Neural cell (in vitro differentiated cells): ENCODE results near the gene EGFL7. TPM values are rescaled to one million over a fixed set of nuclear protein-coding genes. Genes with fewer than 3 reads are reported as not detected.

ENCODE experiments used
- H2AFZ ChIP-seq: fragments of 200-600, 300-800 bp; sonication (generic), shearing (Covaris generic); 2 replicates; pipeline ENCODE4 v1.6.0; 2014; ENCODE audit warnings: low read depth, mild to moderate bottlenecking, antibody characterized with exemption, low read length, moderate library complexity
- H3F3A ChIP-seq: fragments of 200-600 bp; shearing (Covaris generic); 2 replicates; pipeline ENCODE4 v1.6.1; 2016; ENCODE audit warnings: mild to moderate bottlenecking, moderate library complexity, mixed read lengths, antibody characterized with exemption, low read length; ENCODE audit not compliant: insufficient read depth, poor library complexity, severe bottlenecking
- H3K27ac ChIP-seq: fragments of 200-600, 300-800 bp; sonication (generic), shearing (Covaris generic); 2 replicates; pipeline ENCODE4 v1.5.1; 2014; ENCODE audit warnings: mild to moderate bottlenecking, low read length, moderate library complexity
- H3K27me3 ChIP-seq: fragments of 300-800, 200-600 bp; sonication (generic), shearing (Covaris generic); 2 replicates; pipeline ENCODE4 v1.6.0; 2014; ENCODE audit warnings: mild to moderate bottlenecking, low read depth, low read length, moderate library complexity; ENCODE audit not compliant: insufficient read depth
- H3K36me3 ChIP-seq: fragments of 300-800, 200-600 bp; sonication (generic), shearing (Covaris generic); 2 replicates; pipeline ENCODE4 v1.5.1; 2014; ENCODE audit warnings: mild to moderate bottlenecking, antibody characterized with exemption, low read length, moderate library complexity; ENCODE audit not compliant: insufficient read depth
- H3K4me2 ChIP-seq: fragments of 300-800, 200-600 bp; sonication (generic), shearing (Covaris generic); 2 replicates; pipeline ENCODE4 v1.6.0; 2014; ENCODE audit warnings: mild to moderate bottlenecking, low read length
- H3K4me3 ChIP-seq: fragments of 300-800, 200-600 bp; sonication (generic), shearing (Covaris generic); 2 replicates; pipeline ENCODE4 v1.5.1; 2014; ENCODE audit warnings: mild to moderate bottlenecking, low read length, moderate library complexity
- H3K79me2 ChIP-seq: fragments of 200-600 bp; shearing (Covaris generic); replicated peaks from 2 replicates; pipeline ENCODE4 v1.6.0; 2014; ENCODE audit warnings: mild to moderate bottlenecking, low read length, moderate library complexity; ENCODE audit not compliant: insufficient read depth
- H3K9ac ChIP-seq: fragments of 300-800, 200-600 bp; sonication (generic), shearing (Covaris generic); 2 replicates; pipeline ENCODE4 v1.6.1; 2016; ENCODE audit warnings: mild to moderate bottlenecking, low read length, mixed read lengths
- H3K9me2 ChIP-seq: fragments of 200-600 bp; shearing (Covaris generic); 2 replicates; pipeline ENCODE4 v1.6.1; 2016; ENCODE audit warnings: mild to moderate bottlenecking, low read length, mixed read lengths; ENCODE audit not compliant: insufficient read depth
- H3K9me3 ChIP-seq: fragments of 200-600, 300-800 bp; sonication (generic), shearing (Covaris generic); 2 replicates; pipeline ENCODE4 v1.6.1; 2016; ENCODE audit warnings: mild to moderate bottlenecking, mixed run types, low read length, moderate library complexity, mixed read lengths
- H4K20me1 ChIP-seq: fragments of 200-600 bp; shearing (Covaris generic); 2 replicates; pipeline ENCODE4 v1.6.1; 2016; ENCODE audit warnings: mild to moderate bottlenecking, mixed run types; ENCODE audit not compliant: insufficient read depth
- CTCF ChIP-seq: fragments of 450-650 bp; IDR thresholded peaks from 2 replicates; pipeline ENCODE4 v1.5.1; 2014; ENCODE audit warnings: antibody characterized with exemption, mild to moderate bottlenecking, moderate library complexity; ENCODE audit not compliant: poor library complexity, severe bottlenecking
- EP300 ChIP-seq: fragments of 450-650 bp; conservative IDR thresholded peaks from 2 replicates; pipeline ENCODE4 v1.6.1; 2014; ENCODE audit warnings: antibody characterized with exemption, mild to moderate bottlenecking, moderate library complexity; ENCODE audit not compliant: poor library complexity, severe bottlenecking
- EZH2 ChIP-seq: fragments of 200-600, 300-800 bp; shearing (Covaris generic), sonication (generic); IDR thresholded peaks from 2 replicates; pipeline ENCODE4 v1.6.1; 2014; ENCODE audit warnings: antibody characterized with exemption, low read length, borderline replicate concordance, mild to moderate bottlenecking; ENCODE audit not compliant: insufficient read depth, poor library complexity, severe bottlenecking
- MXI1 ChIP-seq: fragments of 450-650 bp; conservative IDR thresholded peaks from 2 replicates; pipeline ENCODE4 v1.6.1; 2014; ENCODE audit warnings: antibody characterized with exemption, mild to moderate bottlenecking; ENCODE audit not compliant: poor library complexity, severe bottlenecking
- POLR2AphosphoS5 ChIP-seq: IDR thresholded peaks from 2 replicates; pipeline ENCODE4 v1.6.1; 2012
- RAD21 ChIP-seq: fragments of 450-650 bp; conservative IDR thresholded peaks from 2 replicates; pipeline ENCODE4 v1.6.1; 2014; ENCODE audit warnings: antibody characterized with exemption, mild to moderate bottlenecking, moderate library complexity
- REST ChIP-seq: IDR thresholded peaks from 2 replicates; pipeline ENCODE4 v1.6.1; 2012; ENCODE audit warnings: borderline replicate concordance
- SMC3 ChIP-seq: fragments of 450-650 bp; conservative IDR thresholded peaks from 2 replicates; pipeline ENCODE4 v1.6.1; 2014; ENCODE audit warnings: antibody characterized with exemption, mild to moderate bottlenecking, moderate library complexity; ENCODE audit not compliant: poor library complexity
- TAF1 ChIP-seq: IDR thresholded peaks from 2 replicates; pipeline ENCODE4 v1.6.1; 2012; ENCODE audit warnings: low read depth
- polyA plus RNA-seq: library from polyadenylated mRNA; depleted of rRNA; stranded (reverse); fragments of >200 nt; gene quantifications from 2 replicates; pipeline ENCODE4 v1.2.3, GENCODE V29; 2014

EGFL7 gene
- polyA plus RNA-seq, 1 donor from 2014 or later, result 12.5 TPM

- H3K79me2 ChIP-seq, result no peaks in the 10 kb centered on the region
- H3K36me3 ChIP-seq, result no peaks in the 10 kb centered on the region
- TF ChIP-seq REST (no peak), TAF1 (no peak), CTCF (no peak), MXI1 (peak; percentile 23), SMC3 (no peak), EZH2 (peak; percentile 85), RAD21 (no peak), EP300 (no peak), POLR2AphosphoS5 (no peak)
- peak within 1 kb of the TSS; percentile 64 for H3K4me3 ChIP-seq
- no peak within 1 kb of the TSS for H3K4me2 ChIP-seq
- H3K9me2 ChIP-seq, result no peaks in the 10 kb centered on the region
- no peaks in the 10 kb centered on the region for H3F3A ChIP-seq
- H3K9ac ChIP-seq, result no peak within 1 kb of the TSS
- H4K20me1 ChIP-seq, result no peaks in the 10 kb centered on the region
- no peak within 1 kb of the TSS for H3K27ac ChIP-seq
- no peak within 1 kb of the TSS for H2AFZ ChIP-seq
- peaks cover 25% of the 10 kb centered on the region for H3K27me3 ChIP-seq
- no peaks in the 10 kb centered on the region for H3K9me3 ChIP-seq
These were observed 24.3 kb downstream of the EGFL7 start, which contains the start of gene AGPAT2 for GRCh38 chr9:136686794-136687711. TSS of gene AGPAT2 (minus strand) at chr9:136687457. CDS start at chr9:136687357, 100 bp downstream.

GRCh38 chr9:136687721-136688223 lies 25.1 kb downstream of the EGFL7 start:
- Histone ChIP-seq H3K36me3 (no peaks in the 10 kb centered on the region), H3K27ac (no peak overlapping the region), H3K9me2 (no peaks in the 10 kb centered on the region), H3K4me3 (no peak overlapping the region), H3K4me2 (no peak overlapping the region), H4K20me1 (no peaks in the 10 kb centered on the region), H3K27me3 (peaks cover 25% of the 10 kb centered on the region), H3F3A (no peaks in the 10 kb centered on the region), H2AFZ (no peak overlapping the region), H3K9ac (no peak overlapping the region), H3K9me3 (no peaks in the 10 kb centered on the region), H3K79me2 (no peaks in the 10 kb centered on the region)
- TF ChIP-seq CTCF (no peak), EP300 (no peak)
